DND-41 (cell line): ENCODE results near the gene CXCR5.

Source experiments
- EZH2 ChIP-seq: IDR thresholded peaks from 3 replicates; pipeline ENCODE4 v1.6.1; 2012; ENCODE audit warnings: borderline replicate concordance, low read depth, mild to moderate bottlenecking, moderate library complexity, low read length, inconsistent platforms; ENCODE audit not compliant: severe bottlenecking
- TF ChIP-seq, protein P1 (sequence below): IDR thresholded peaks from 2 replicates; pipeline ENCODE4 v1.5.1; 2012; ENCODE audit warnings: borderline replicate concordance, low read length, moderate library complexity, mild to moderate bottlenecking; ENCODE audit not compliant: poor library complexity, severe bottlenecking; ENCODE audit errors: extremely low read depth

DNA sequence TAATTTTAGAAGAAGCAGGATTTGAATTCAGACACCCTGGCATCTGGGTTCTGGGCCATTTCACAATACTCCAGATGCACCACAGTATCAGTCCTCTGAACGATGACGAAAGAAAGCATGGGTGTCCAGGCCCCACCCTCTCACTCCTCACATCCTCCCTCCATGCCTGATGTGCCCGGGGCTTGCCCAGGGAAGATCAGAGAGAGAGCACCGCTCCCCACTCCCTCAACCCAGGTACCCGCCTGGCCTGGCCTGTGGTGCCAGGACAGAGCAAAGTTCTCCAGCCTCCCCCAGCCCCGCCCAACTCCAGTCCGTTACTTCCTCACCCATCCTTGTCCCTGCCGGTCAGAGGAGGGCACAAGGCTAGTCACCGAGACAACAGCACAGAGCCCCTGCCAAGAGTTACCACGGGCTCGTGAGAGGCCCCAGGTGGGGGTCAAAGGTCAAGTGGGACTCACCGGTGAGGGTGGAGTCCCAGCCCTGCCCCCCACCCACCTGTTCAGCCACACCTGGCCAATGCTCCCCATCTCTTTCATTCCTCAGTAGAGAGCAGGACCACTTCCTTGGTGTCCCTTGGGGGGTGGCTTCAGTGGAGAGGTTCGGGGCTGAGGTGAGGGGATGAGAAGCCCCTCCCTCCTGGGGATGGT lies 33.9 kb downstream of the CXCR5 start:
- TF ChIP-seq, protein P1, sequence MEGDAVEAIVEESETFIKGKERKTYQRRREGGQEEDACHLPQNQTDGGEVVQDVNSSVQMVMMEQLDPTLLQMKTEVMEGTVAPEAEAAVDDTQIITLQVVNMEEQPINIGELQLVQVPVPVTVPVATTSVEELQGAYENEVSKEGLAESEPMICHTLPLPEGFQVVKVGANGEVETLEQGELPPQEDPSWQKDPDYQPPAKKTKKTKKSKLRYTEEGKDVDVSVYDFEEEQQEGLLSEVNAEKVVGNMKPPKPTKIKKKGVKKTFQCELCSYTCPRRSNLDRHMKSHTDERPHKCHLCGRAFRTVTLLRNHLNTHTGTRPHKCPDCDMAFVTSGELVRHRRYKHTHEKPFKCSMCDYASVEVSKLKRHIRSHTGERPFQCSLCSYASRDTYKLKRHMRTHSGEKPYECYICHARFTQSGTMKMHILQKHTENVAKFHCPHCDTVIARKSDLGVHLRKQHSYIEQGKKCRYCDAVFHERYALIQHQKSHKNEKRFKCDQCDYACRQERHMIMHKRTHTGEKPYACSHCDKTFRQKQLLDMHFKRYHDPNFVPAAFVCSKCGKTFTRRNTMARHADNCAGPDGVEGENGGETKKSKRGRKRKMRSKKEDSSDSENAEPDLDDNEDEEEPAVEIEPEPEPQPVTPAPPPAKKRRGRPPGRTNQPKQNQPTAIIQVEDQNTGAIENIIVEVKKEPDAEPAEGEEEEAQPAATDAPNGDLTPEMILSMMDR = no peak
- TF ChIP-seq EZH2 = no peak
